HG02798 (cell line): ENCODE results near the gene SLFN11.
"Not testable (repeated sequence)": the region's sequence is repeated elsewhere in the genome, so short reads cannot be mapped to it uniquely, and the experiment has no call there.

Source experiments
- ATAC-seq: cut with Tn5 transposase; IDR thresholded peaks from one replicate; pipeline ENCODE4 v1.9.1; 2021; ENCODE audit warnings: mild to moderate bottlenecking; ENCODE audit not compliant: unreplicated experiment, poor library complexity

Gene SLFN11, protein sequence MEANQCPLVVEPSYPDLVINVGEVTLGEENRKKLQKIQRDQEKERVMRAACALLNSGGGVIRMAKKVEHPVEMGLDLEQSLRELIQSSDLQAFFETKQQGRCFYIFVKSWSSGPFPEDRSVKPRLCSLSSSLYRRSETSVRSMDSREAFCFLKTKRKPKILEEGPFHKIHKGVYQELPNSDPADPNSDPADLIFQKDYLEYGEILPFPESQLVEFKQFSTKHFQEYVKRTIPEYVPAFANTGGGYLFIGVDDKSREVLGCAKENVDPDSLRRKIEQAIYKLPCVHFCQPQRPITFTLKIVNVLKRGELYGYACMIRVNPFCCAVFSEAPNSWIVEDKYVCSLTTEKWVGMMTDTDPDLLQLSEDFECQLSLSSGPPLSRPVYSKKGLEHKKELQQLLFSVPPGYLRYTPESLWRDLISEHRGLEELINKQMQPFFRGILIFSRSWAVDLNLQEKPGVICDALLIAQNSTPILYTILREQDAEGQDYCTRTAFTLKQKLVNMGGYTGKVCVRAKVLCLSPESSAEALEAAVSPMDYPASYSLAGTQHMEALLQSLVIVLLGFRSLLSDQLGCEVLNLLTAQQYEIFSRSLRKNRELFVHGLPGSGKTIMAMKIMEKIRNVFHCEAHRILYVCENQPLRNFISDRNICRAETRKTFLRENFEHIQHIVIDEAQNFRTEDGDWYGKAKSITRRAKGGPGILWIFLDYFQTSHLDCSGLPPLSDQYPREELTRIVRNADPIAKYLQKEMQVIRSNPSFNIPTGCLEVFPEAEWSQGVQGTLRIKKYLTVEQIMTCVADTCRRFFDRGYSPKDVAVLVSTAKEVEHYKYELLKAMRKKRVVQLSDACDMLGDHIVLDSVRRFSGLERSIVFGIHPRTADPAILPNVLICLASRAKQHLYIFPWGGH

DNA sequence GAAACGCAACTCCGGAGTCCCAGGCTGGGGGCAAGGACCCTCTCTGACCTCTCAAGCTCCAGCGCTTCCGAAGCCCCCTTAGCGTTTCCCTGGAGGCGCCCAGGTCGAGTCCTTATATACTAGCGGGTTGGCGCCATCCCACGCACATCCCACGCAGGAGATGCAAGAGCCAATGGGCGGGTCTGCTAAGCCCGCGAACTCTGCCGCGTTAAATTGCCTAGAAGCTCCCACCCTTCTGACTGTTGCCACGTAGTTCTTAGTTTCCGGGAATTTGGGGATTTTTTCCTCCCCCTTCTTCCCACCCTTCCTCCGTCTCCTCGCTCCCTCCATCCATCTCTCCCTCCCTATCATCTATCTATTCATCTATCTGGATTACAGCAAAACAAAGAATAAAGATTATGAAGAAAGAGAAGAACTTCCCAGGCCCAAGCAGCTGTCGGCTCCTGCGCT, at the start of gene SLFN11:
Gene SLFN11, minus strand, starts transcription at position 88 of the 450 bp plus-strand sequence. CDS start 9,814 bp downstream, outside the sequence.
- ATAC-seq: peak; percentile 72

DNA sequence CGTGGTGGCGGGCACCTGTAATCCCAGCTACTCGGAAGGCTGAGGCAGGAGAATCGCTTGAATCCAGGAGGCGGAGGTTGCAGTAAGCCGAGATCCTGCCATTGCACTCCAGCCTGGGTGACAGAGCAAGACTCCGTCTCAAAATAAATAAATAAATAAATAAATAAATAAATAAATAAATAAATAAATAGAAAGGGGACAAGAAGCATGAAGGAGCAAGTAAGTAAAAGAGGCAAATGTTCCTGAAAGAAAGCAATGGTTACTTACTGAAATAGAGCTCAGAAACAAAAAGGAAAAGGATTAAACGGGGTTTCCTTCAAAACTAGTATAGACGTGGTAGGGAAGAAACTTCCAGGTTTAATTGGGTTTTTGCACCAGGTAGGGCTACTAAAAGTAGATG, 47.6 kb upstream of the SLFN11 start:
- ATAC-seq: not testable (repeated sequence)

DNA sequence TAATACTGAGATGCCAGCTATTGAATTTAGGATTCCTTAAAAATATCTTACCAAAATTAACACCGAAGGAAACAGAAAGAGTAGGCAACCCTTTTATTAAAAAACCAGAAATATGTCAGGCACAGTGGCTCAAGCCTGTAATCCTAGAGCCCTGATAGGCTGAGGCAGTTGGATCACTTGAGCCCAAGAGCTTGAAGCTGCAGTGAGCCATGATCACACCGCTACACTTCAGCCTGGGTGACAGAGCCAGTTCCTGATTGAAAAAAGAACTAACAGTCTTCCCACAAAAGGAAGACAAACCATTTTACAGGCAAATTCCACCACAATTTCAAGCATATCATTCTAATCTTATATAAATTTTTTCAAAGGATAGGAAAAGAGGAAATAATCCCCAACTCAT, 43.2 kb upstream of the SLFN11 start:
- ATAC-seq: no peak

DNA sequence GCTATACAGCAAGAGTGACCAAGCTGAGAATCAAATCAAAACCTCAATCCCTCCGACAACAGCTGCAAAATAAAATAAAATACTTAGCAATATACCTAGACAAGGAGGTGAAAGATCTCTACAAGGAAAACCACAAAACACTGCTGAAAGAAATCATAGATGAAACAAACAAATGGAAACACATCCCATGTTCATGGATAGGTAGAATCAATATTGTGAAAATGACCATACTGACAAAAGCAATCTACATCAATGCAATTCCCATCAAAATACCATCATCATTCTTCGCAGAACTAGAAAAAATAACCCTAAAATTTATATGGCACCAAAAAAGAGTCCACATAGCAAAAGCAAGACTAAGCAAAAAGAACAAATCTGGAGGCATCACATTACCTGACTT, 41.3 kb upstream of the SLFN11 start:
- ATAC-seq: not testable (repeated sequence)

DNA sequence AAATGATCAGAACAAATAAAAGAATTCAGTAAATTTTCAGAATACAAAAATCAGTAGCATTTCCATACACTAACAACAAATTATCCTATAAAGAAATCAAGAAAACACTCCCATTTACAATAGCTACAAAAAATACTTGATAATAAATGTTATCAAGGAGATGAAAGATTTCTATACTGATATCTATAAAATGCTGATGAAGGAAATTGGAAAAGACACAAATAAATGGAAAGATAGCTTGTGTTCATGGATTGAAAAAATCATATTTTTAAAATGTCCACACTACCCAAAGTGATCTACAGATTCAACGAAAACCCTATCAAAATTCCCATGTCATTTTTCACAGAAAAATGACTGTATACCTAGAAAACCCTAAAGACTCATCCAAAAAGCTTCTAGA, 40.8 kb upstream of the SLFN11 start:
- ATAC-seq: no peak

DNA sequence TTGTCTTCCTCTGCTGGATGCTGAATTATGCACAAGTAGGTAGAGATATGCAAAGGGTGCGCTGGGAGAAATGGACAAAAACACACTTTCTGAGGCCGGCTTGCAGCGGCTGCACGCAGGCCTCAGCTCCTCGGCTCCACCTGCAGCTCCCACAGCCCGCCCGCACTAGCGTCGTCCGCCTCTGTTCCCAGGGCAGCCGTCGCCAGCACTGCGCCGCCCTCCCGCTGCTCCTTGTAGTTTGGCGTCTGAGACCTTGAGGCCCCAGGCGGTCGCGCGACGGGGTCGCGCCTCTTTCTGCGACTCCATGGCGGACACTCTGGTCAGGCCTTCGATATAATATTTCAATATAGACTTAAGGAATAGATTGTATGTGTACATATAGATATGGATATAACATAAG, 34.1 kb upstream of the SLFN11 start:
- ATAC-seq: no peak

DNA sequence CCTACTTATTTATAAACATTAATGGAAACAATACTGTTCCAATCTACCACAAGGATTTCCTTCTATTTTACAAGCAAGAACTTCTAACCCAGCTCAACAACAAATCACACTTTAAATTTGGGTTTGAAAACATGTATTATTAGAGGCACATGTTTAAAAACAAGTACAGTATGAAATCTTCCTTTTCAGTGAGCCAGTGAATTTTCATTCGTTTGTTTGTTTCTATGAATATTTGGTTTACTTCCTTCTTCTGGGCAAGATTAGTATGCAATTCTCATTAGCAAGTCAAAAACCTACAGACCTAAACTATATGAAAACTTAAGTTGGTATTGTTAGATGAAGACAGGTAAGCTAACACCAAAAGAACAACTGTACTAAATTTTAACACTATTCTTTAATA, 33.1 kb upstream of the SLFN11 start:
- no peak for ATAC-seq

DNA sequence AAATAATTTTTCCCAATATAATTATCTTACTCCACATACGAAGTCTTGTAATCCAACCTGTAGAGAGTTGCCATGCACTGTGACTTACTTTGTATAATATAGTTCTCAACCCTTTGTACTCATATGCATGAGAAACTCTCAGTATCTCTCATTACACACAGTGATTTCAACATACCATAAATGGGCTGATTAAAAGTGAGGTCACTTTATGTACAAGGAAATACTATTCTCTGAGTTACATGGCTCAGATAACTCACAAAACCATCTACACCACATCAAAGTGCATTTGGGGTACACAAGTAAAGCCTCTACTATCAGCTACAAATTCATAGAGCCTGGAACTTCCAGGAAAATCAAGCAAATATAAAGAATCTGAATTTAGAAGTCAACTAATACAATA, 30.9 kb upstream of the SLFN11 start:
- no peak for ATAC-seq

DNA sequence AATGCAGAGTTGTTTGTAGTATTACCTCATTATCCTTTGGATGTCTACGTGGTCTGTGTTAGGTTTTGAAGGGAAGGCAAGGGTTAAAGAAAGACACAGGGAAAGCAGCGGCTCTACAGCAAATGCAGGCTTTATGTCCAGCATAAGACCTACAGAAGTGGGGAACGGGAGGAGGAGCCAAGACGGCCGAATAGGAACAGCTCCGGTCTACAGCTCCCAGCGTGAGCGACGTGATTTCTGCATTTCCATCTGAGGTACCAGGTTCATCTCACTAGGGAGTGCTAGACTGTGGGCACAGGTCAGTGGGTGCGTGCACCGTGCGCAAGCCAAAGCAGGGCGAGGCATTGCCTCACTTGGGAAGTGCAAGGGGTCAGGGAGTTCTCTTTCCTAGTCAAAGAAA, 20.4 kb upstream of the SLFN11 start:
- not testable (repeated sequence) for ATAC-seq

DNA sequence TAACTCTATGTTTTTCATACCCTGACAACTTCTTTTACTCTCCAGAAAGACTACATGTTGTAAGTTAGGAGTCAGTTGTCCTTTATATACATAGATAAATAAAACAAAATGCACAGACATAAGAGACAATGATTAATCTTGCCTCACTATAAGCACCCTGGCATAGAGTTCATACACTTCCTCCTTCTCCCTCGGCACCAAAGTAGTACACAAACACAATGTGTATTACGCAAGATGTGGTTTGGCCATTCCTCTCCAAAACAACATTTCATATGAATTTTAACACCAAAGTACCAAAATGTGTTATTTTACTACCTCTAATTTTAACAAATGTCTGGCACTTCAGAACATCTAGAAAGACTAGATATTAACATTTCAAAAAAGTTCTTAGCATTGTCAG, 17.2 kb upstream of the SLFN11 start:
- no peak for ATAC-seq

DNA sequence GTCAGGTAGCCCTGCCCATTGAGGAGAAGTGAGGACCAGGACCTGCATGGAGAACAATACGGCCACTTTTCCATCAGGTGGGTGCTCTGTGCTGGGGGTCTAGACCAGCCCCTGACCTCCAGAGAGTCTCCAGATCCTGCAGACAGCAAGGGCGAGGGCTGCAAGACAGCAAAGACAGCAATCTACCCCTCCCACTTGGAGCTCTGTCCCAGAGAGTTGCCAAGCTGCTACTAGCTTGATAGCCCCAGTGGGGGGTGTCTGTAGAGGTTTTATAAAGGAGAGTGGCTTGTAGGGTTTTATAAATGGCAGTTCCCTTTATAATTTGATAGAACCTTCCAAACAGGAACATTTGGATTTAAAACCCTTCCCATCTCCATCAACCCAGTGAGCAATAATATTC, 16.7 kb upstream of the SLFN11 start:
- no peak for ATAC-seq

DNA sequence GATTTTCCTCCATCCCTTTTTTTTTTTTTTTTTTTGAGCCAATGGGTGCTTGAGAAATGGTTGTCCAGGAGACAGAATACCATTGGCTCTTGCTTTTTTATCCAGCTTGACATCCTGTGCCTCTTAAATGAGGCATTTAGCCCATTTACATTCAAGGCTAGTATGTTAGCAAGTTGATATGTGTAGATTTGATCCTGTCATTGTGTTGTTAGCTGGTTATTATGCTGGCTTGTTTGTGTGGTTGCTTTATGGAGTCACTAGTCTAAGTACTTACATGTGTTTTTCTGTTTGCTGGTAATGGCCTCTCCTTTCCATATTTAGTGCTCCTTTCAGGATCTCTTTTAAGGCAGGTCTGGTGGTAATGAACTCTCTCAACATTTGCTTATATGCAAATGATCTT, 14.1 kb upstream of the SLFN11 start:
- ATAC-seq: no peak

DNA sequence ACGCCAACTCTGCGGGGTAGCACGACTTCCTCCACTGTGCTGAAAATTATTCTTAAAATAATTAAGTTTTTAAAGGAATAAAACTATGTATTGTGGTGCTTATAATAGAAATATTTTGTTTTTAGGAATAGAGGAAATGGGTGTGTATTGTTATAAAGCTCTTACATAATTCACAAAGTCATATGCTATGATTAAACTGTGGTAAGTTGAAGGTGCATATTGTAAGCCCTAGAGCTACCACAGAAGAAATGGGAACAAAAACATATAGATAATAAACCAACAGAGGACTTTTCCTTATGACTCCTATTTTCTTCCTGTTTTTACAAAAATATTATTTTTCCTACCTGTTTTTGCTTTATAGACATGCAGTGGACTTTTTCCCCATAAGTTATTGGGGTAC, 4.3 kb upstream of the SLFN11 start:
- no peak for ATAC-seq

DNA sequence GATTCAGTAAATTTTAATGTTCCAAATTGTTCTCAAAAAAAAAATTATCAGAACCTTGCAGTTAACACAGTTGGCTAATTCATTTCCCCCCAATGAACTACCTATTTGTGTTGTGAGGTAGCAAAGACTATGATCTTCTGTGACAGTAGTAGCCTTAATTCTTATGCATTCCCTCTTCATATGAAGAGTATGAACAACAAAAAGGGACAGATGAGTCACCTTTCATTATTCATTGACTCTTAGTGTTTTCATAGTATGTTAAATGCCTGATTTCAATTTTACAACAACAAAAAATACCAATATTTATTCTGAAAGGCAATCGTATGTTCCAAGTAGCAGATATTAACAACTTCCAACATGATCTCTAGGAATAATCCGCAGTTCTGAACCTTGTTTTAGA, 3.6 kb upstream of the SLFN11 start:
- no peak for ATAC-seq

DNA sequence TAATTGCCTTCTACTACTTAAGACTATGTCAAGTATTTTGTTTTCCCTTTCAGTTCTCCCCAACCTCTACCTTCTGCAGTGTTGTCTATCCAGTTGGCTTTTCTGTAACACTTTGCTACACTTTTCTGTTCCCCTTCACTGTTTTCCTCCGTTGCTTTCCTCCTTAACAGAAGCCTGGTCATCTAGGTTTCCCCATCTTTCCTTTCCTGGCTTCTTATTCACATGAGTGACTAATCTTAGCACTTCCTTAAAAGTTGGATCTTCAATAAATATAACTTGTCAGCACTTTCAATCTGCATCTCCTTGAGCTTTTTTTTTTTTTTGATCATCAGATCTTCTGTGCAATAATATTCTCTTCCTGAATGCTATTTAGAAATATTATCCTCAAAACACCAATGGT, 2.8 kb upstream of the SLFN11 start:
- ATAC-seq: no peak

DNA sequence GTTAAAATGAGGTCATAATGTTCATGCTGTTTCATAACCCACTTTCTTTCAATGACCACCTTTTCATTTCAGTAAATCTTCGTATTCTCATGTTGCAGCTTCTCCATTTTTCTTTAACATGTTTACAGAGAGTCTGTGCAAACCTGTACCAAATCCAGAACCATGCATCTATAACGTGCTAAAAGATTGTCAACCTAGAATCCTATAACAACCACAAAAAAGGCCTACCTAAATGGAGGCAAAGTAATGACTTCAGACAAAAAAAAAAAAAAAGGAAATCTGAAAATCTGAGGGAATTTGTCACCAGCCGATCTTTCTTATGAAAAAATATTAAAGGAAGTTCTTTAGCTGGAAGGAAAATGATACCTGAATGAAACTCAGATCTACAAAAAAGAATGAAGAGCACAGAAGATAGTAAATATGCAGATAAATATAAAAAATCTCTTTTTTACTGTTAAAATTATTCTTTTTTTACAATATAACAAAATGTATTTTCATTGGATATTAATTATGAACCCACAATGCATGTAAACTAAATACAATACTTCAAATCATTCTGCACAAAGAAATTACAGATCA, 1.4 kb upstream of the SLFN11 start:
- no peak for ATAC-seq

DNA sequence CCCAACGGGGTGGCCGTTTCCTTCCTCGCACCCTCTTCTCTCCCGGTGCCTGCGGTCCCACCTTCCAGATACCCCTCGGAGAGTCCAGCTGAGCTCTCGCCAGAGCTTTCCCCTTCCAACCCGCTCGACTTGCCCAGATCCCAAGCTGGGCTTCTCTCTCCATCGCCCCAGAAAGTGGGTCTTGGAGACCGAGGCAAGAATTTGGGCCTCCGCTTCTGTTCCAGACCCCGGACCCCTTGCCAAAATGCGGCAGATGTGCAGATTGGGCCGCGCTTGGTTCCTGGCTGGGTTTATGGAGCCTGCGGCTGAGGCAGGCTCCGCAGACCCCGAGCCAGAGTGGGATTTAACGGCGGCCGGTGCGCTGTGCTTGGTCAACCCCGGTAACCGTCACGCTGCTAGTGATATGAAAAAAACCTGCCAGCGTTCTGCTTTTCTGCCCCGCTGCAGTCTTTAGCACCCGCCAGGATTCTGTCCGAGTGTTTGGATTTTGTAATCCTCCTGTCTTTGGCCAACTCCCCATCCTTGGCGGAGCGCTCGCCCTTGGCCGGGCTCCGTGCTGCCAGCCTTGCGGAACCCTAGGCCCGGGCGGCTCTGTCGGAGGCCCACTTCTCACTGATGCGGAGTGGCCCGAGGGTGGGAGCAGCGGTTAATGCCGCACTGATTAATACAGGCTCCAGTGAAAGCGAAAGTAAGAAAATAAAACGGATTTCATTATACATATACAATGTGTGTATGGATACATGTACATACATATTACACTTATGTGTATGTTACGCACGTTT, 754 bp upstream of the SLFN11 start:
- peak; percentile 27 for ATAC-seq

DNA sequence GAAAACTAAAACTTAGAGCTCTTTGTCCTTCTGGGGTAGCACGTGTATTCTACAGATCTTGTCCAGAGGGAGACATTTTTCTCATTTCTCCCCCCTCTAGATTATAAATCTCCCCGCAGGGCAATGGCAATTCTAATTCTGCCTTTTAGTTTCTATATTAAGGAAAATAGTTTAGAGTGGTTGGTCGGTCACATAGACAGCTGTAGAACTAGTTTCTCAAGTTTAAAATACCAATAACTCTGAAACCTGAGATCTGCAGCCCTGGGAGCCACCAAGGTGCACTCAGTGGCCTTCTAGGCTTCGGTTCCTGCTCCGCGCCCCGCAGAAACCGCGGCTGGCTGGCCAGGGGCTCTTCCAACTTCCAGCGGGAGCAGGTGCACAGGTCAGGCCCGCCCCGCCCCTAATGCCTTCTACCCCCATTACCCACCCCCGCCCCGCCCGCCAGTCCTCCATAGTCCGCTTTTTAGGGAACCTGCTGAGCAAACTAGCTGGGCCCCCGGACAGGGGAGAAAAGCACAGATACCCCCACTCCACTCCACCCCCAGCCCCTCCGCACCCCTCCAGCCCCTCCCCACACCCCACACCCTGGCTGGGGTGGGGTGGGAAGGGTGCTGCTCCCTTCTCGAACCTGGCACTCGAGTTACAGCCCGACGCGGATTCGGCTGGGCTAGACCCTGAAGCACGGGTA, 431 bp downstream of the SLFN11 start:
- peak; percentile 18 for ATAC-seq

DNA sequence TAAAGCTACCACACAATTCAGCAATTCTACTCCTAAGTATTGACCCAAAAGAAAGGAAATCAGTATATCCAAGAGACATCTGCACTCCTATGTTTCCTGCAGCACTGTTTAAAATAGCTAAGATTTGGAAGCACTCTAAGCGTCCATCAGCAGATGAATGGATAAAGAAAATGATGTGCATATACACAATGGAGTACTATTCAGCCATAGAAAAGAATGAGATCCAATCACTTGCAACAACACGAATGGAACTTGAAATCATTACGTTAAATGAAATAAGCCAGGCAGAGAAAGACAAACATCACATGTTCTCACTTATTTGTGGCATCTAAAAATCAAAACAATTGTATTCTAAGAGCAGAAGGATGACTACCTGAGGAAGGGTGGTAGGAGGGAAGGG, 1.5 kb downstream of the SLFN11 start:
- ATAC-seq: no peak
